HepG2 (cell line): ENCODE results near the gene EVC. TPM values are rescaled to one million over a fixed set of nuclear protein-coding genes. Genes with fewer than 3 reads are reported as not detected.

Experiments used
- ATAC-seq: fragments of 200-7000 bp; cut with Tn5 transposase; 3 replicates; pipeline ENCODE4 v1.9.1; 2020; ENCODE audit warnings: mild to moderate bottlenecking, moderate library complexity
- BruUV-seq: library from RNA; stranded (reverse); fragments of 400-500 nt; replicated peaks from 2 replicates; lab custom pipeline; 2021; lab: Mats Ljungman, UMichigan
- CTCF ChIA-PET: fragments of 300-600 bp; formaldehyde crosslinking; extraction: SDS; loops from one replicate; lab custom pipeline; 2021; ENCODE audit warnings: low total read pairs, inconsistent platforms, low intra/inter-chr PET ratio; lab: Yijun Ruan, JAX
- POLR2A ChIA-PET: fragments of 350-600 bp; sonication (Branson Sonifier 250); formaldehyde crosslinking; loops from one replicate; lab custom pipeline; 2020; ENCODE audit warnings: antibody characterized with exemption, inconsistent platforms; lab: Yijun Ruan, JAX
- DNase-seq: peaks from one replicate; pipeline ENCODE4 v3.0.0-alpha.2; 2015; ENCODE audit warnings: low spot score
- FAIRE-seq: peaks from 3 replicates; lab custom pipeline; 2011; peaks lifted over from hg19 to GRCh38; lab: Jason Lieb, UNC
- H2AFZ ChIP-seq: one replicate; pipeline ENCODE4 v1.6.1; 2011; ENCODE audit warnings: low read length, inconsistent platforms
- H3K27ac ChIP-seq: fragments of 300-600 bp; 3 replicates; pipeline ENCODE4 v1.8.0; 2011; ENCODE audit warnings: mixed run types, mild to moderate bottlenecking, mixed read lengths, low read length, inconsistent platforms; ENCODE audit not compliant: insufficient read depth; ENCODE audit errors: extremely low read length
- H3K27me3 ChIP-seq, 2 experiments: fragments of 200-600 bp in 1 of 2; 2 replicates in 1 of 2; 3 replicates in 1 of 2; pipeline versions ENCODE4 v1.6.0 to v1.8.0; 2011; ENCODE audit warnings: low read length in 2 of 2, mild to moderate bottlenecking in 2 of 2, moderate library complexity in 2 of 2, inconsistent platforms in 1 of 2; ENCODE audit not compliant: insufficient read depth in 2 of 2, control insufficient read depth in 1 of 2
- H3K36me3 ChIP-seq, 2 experiments: fragments of 200-600 bp in 1 of 2; replicated peaks in 1 of 2; 2 replicates in 1 of 2; 3 replicates in 1 of 2; pipeline versions ENCODE4 v1.5.1 to v1.8.0; 2011; ENCODE audit warnings: low read length in 2 of 2, inconsistent platforms in 1 of 2; ENCODE audit not compliant: insufficient read depth in 2 of 2, control insufficient read depth in 1 of 2
- H3K4me1 ChIP-seq: 2 replicates; pipeline ENCODE4 v1.5.1; 2012; ENCODE audit warnings: low read length, inconsistent platforms; ENCODE audit not compliant: insufficient read depth
- H3K4me2 ChIP-seq: 2 replicates; pipeline ENCODE4 v1.6.0; 2011; ENCODE audit warnings: low read depth, low read length, inconsistent platforms
- H3K4me3 ChIP-seq, 3 experiments: fragments of 200-600 bp in 1 of 3; sonication (generic), shearing (Covaris generic) in 1 of 3; replicated peaks in 1 of 3; 2 replicates each; pipeline ENCODE4 v1.5.1; 2011 to 2016; ENCODE audit warnings: low read length in 3 of 3, inconsistent platforms in 2 of 3, low read depth in 2 of 3, mild to moderate bottlenecking in 2 of 3, control low read depth in 1 of 3, mixed read lengths in 1 of 3; ENCODE audit not compliant: insufficient read depth in 1 of 3
- H3K79me2 ChIP-seq: one replicate; pipeline ENCODE4 v1.6.1; 2011; ENCODE audit warnings: low read length, inconsistent platforms; ENCODE audit not compliant: insufficient read depth
- H3K9ac ChIP-seq: 2 replicates; pipeline ENCODE4 v1.6.0; 2011; ENCODE audit warnings: mild to moderate bottlenecking, low read depth, low read length, inconsistent platforms; ENCODE audit not compliant: insufficient read depth
- H3K9me3 ChIP-seq: 2 replicates; pipeline ENCODE4 v1.5.1; 2012; ENCODE audit warnings: mild to moderate bottlenecking, low read length
- H4K20me1 ChIP-seq: 2 replicates; pipeline ENCODE4 v1.6.0; 2011; ENCODE audit warnings: inconsistent platforms, mild to moderate bottlenecking, low read length, moderate library complexity; ENCODE audit not compliant: insufficient read depth
- GFI1 ChIP-seq: sonication (generic); formaldehyde crosslinking; IDR thresholded peaks from 2 replicates; pipeline ENCODE4 v1.5.0; 2020; ENCODE audit warnings: missing genetic modification reagents, mild to moderate bottlenecking, borderline replicate concordance
- NAIF1 ChIP-seq: sonication (generic); formaldehyde crosslinking; IDR thresholded peaks from 2 replicates; pipeline ENCODE4 v1.5.0; 2020; ENCODE audit warnings: mild to moderate bottlenecking, missing genetic modification reagents, borderline replicate concordance
- TCF7L2 ChIP-seq: IDR thresholded peaks from 2 replicates; pipeline ENCODE4 v1.6.1; 2011; ENCODE audit warnings: mild to moderate bottlenecking, low read depth, low read length, moderate library complexity
- ZNF720 ChIP-seq: sonication (generic); formaldehyde crosslinking; IDR thresholded peaks from 2 replicates; pipeline ENCODE4 v1.4.0; 2020; ENCODE audit warnings: missing genetic modification reagents
- ZNF749 ChIP-seq: sonication (generic); formaldehyde crosslinking; IDR thresholded peaks from 2 replicates; pipeline ENCODE4 v1.8.0; 2022; ENCODE audit warnings: mild to moderate bottlenecking, missing genetic modification reagents, moderate library complexity, borderline replicate concordance
- ZNF768 ChIP-seq: sonication (generic); formaldehyde crosslinking; IDR thresholded peaks from 2 replicates; pipeline ENCODE4 v1.4.0; 2020; ENCODE audit warnings: missing genetic modification reagents
- WGBS: methylation state at CpG from one replicate; pipeline ENCODE4 v1.1.6; 2017; ENCODE audit warnings: low lambda C conversion rate; 5-methylcytosine and 5-hydroxymethylcytosine counted together
- in situ Hi-C: cut with HindIII; loops from 2 replicates; pipeline ENCODE4 v1.10.0; 2017; ENCODE audit warnings: low pct_unique_long_range_greater_than_20kb; ENCODE audit not compliant: extremely low pct_ligation_motif_present
- intact Hi-C: fragments of 100-400 bp; cut with micrococcal nuclease; formaldehyde crosslinking; loops from one replicate; pipeline ENCODE4 v1.10.0; 2022; ENCODE audit not compliant: unreplicated experiment
- polyA plus RNA-seq, 8 experiments: library from polyadenylated mRNA; depleted of rRNA in 3 of 8; stranded (reverse) in 7 of 8; unstranded in 1 of 8; fragments of >200 nt; fragmentation: Illumina TruSeq in 4 of 8; extraction: Trizol in 4 of 8; gene quantifications; 2 replicates each; pipeline versions ENCODE4 v1.2.1 to v1.2.3, GENCODE V29; 2011 to 2016; ENCODE audit warnings: low read depth in 4 of 8, missing spikeins in 1 of 8, mixed read lengths in 1 of 8; ENCODE audit not compliant: insufficient read depth in 1 of 8
- total RNA-seq, 5 experiments: library from RNA; depleted of rRNA; stranded (reverse); fragments of >200 nt; fragmentation: Illumina TruSeq; extraction: Trizol; gene quantifications; 2 replicates each; pipeline ENCODE4 v1.2.3, GENCODE V29; 2016; ENCODE audit warnings: low read depth in 1 of 5

Gene EVC
- total and polyA plus RNA-seq, 2 of the 13 experiments (the other 11 are each of a cell fraction or from before 2014, with no cell fraction given) = 3.1 to 4.9 TPM

- TF ChIP-seq TCF7L2 = no peak
Observed at GRCh38 chr4:5730436-5730835, 19.4 kb downstream of the EVC start (continued).

- H3K79me2 ChIP-seq = no peaks in the 10 kb centered on the region
- no peaks in the 10 kb centered on the region for H4K20me1 ChIP-seq
- FAIRE-seq (no peak), ATAC-seq (no peak), DNase-seq (no peak)
- H3K36me3 ChIP-seq = peaks cover 14 to 64% of the 10 kb centered on the region in 2 experiments; a peak in 4 of 5 replicates
- ChIA-PET CTCF (no interaction called here), POLR2A (no interaction called here)
- in situ Hi-C loops (no loop called here), intact Hi-C loops (no loop called here)
- no peaks in the 10 kb centered on the region for H3K9me3 ChIP-seq
- no peak overlapping the region for H3K4me2 ChIP-seq
- TF ChIP-seq NAIF1 (CRISPR knock-in tag) = no peak
- TF ChIP-seq ZNF768 (CRISPR knock-in tag) = peak; percentile 95
- H3K4me1 ChIP-seq = no peaks in the 10 kb centered on the region
- no peak overlapping the region for H3K9ac ChIP-seq
- H3K27ac ChIP-seq = no peak overlapping the region
- no peak overlapping the region for H3K4me3 ChIP-seq
- H2AFZ ChIP-seq = no peak overlapping the region
- BruUV-seq = no TSS peak
- no peaks in the 10 kb centered on the region for H3K27me3 ChIP-seq
- WGBS = 94% methylated on average over 20 of the region's 30 CpGs
Observed at GRCh38 chr4:5730993-5731990, 20.3 kb downstream of the EVC start.

- intact Hi-C loops = no loop called here
- H3K79me2 ChIP-seq = no peaks in the 10 kb centered on the region
- H3K4me3 ChIP-seq = no peak overlapping the region
- no peaks in the 10 kb centered on the region for H3K27me3 ChIP-seq
- H3K4me1 ChIP-seq = no peaks in the 10 kb centered on the region
- CTCF ChIA-PET = no interaction called here
- H3K4me2 ChIP-seq = no peak overlapping the region
- H3K27ac ChIP-seq = no peak overlapping the region
- POLR2A ChIA-PET = no interaction called here
- BruUV-seq = no TSS peak
- no peak overlapping the region for H3K9ac ChIP-seq
- peaks cover 14 to 64% of the 10 kb centered on the region in 2 experiments; a peak in 4 of 5 replicates for H3K36me3 ChIP-seq
- no peak for DNase-seq
- ATAC-seq = no peak
- 100% methylated on average over 3 of the region's 10 CpGs for WGBS
- no peak for FAIRE-seq
- no peak for TF ChIP-seq GFI1 (CRISPR knock-in tag)
- no peak for TF ChIP-seq ZNF720 (CRISPR knock-in tag)
- no peak for TF ChIP-seq ZNF749
- in situ Hi-C loops = no loop called here
- H4K20me1 ChIP-seq = no peaks in the 10 kb centered on the region
- H3K9me3 ChIP-seq = no peaks in the 10 kb centered on the region
- H2AFZ ChIP-seq = no peak overlapping the region
Observed at GRCh38 chr4:5732158-5732557, 21.2 kb downstream of the EVC start.
